NCI-H446 (cell line): ENCODE measurements around the gene ZNF423.

Experiments
- DNase-seq, 2 experiments: peaks; one replicate each; lab custom pipeline; 2025; lab: John Stamatoyannopoulos, UW

ZNF423 gene

DNA sequence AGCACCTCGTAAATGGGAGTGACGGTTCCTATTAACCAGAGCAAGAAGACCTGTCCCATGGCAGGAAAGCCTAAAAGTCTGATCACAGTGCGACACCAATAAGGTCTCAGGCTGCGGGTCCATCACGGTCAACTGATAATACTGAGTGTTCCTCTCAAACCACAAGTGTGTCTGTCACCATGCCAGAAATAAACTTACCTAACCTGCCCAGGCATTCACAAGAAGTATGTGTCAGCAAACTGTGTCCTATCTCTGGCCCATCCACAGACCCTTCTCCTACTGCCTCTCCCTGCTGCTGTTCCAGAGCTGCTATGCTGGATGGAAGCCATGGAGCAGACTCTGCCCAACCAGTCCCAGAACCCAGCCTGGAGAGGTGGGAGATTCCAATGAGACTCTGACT, 73.5 kb downstream of the ZNF423 start:
- DNase-seq: no peak

GRCh38 chr16:49781401-49781800, 74.5 kb downstream of the ZNF423 start:
- DNase-seq: no peak

DNA sequence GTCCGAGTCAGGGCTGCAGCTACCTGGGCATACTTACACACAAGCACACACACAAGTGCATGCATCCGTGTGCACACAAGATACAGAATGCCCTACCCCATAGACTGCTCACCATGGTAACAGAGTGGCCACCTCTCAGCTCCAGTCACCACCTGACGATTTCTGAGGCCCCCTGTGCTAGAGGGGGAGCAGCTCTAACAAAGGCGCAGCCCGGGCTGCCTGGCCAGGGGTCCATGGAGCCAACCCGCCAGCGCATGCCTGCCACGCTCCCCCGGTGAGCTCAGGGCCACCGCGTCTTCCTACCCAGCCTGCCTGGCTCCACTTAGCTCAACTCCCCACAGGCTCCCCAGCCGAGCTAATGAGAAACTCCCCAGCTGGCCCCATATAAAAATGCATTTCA, 75.5 kb downstream of the ZNF423 start:
- no peak for DNase-seq

- DNase-seq: no peak
Observed at GRCh38 chr16:49779979-49780378, 75.9 kb downstream of the ZNF423 start.

DNA sequence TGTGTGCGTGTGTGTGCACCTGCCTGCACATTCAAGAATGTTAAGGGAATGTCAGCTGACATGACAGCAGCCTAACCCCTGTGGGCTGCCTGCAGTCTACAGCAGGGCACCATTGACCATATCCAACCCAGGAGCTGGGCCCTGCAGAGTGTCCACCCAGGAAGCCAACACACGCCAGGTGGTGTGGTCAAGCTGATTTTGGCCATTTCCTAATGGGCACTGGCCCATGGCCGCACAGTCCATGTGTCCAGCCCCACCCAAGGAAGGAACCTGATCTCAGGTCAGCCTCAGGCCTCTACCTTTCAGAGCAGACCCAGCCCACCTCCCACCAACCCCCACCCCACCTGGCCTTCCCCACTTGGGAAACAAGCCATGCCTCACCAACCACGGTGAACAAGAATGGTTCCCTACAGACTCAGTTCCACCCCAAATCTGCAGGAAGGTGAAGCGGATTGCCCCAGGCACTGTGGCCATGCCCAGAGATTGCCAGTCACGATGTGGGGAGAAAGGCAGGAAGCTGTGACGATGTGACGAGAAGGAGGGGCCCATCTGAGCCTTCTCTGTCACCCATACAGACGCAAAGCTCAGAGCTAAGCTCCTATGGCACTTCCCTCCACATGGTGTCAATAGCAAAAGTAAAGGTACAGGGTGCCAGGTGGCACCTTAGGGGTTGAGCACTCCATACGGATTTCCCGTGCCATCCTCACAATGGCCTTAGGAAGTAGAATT, 77.5 kb downstream of the ZNF423 start:
- DNase-seq: no peak

DNA sequence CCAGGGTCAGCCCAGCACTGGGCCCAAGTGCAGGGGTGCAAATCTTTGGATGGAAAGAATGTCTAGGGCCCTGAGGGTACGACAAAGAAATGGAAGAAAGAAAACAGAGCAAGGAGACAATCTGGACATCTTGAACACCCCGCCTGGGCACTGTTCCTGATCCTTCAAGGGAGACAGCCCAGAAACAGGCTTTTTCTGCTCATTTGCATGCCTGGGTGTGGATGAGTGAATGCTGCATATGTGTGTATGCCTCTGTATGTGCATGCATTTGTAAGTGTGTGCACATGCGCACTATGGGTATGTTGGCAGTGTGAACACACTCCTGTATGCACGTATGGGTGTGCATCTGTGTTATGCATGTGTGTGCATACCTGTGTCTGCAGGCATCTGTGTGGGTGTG, 79.2 kb downstream of the ZNF423 start:
- DNase-seq: no peak

- DNase-seq: no peak
Observed at GRCh38 chr16:49776085-49776595, 79.8 kb downstream of the ZNF423 start.

DNA sequence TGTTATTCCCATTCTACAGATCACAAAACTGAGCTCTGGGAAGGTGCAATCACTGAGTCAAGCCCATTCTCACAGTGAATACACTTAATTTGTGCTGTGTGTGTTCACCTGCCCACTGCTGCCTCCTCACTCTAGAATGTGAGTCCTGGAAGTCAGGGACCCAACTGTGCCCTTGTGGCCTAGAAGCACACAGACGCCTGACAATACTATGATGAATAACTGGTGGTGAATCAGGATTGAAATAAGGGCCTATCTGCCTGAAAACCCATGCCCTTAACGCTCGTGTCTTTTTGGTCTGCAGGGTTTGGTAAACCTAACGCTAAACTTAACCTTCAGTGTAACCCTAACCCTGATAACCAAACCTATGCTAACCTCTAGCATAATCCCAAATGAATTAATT, 80.3 kb downstream of the ZNF423 start:
- no peak for DNase-seq

DNA sequence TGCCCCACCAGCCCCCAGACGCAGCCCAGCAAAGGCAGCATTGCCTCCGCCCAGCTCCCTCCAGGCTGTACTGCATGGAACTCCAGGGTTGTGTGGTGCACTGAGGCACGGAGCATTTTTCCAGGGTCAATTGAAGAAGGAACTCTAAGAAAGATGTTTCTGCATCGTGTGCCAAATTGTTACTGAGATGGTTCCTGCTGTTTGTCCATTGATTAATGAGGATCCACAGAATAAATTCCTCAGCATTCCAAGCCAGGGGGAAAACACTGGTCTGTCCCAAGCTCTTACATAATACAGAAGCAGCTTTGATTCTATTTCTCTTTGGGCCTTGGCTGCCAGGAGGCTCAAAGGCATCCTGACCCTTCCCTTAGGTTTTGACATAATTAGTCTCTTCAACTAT, 80.9 kb downstream of the ZNF423 start:
- DNase-seq: no peak

GRCh38 chr16:49773534-49774475, 82.1 kb downstream of the ZNF423 start:
- DNase-seq: no peak

- no peak for DNase-seq
Observed at GRCh38 chr16:49767998-49768397, 87.9 kb downstream of the ZNF423 start.

- DNase-seq: no peak
Observed at GRCh38 chr16:49767414-49767813, 88.5 kb downstream of the ZNF423 start.

DNA sequence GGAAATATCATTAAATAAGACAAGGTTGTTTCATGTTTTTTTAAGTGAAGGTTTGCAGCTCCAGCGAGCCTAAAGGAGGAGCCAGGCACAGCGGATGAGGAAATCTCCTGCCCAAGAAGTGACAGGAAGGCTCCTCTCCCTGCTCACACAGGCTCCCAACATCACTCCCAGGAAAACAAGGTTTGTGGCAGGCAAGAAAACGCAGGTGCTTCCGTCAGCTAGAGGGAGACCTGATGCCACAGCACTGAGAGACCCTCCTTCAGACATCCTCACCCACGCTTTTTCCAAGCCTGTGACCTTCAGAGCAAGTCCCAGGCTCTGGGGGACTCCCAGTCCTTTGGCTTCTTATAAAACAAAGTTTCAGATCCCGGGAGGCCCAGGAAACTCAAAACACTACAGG, 89.7 kb downstream of the ZNF423 start:
- no peak for DNase-seq

DNA sequence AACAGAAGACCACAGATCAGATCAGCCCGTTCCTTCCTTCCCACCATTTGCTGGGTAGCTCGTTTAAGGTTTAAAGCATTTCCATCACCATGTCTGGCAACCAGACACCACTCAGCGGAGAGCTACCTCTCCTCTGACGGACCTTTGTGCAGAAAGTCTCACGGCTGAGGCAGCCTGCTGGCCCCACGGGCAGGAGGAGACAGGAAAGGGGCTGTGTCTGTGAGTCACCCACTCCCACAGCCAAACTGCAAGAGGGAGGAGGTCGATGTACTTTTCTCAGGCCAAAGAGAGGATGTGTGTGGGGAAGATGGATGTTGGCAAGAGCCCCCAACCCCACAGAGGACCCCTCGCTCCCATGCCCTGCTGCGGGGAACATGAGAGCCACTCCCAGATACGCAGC, 92.1 kb downstream of the ZNF423 start:
- DNase-seq: no peak

DNA sequence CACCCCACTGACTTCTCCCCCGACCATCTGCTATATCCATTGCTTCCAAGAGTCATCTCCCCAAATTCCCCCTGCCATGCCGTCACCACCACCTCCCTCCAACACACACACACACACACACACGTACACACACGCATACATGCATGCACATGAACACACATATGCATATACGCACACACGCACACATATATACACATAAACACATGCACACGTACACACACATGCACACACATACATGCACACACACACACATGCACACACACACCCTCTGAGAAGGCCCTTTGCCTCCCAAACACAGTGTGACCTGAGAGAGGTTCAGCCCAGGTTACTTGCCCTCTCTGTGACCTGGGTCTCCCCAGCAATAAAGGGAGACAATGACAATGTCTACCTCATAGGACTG, 95.1 kb downstream of the ZNF423 start:
- no peak for DNase-seq

DNA sequence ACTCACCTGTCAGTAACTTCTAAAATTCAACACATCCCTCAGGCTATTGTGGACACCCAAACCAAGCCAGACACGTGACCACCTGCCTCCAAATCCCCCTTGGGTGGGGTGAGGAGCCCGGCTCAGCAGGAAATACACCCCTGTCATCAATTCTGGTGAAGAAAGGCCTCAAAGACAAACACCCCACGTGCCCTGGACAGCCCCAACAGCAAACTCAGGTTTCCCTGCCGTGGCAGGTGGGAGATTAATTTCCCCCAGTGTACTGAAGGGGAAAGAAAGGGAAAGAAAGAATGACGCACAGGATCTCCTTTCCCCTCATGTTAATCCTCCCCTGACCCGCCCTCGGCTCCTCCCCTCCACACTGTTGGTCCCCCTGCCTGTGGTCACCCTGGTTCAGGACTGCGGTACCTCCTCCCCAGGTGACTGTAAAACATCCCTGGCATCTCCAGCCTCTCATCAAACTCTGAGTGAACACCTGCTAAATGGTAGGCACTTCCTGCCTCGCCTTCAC, 98.3 kb downstream of the ZNF423 start:
- DNase-seq: no peak

GRCh38 chr16:49756775-49757558, 98.9 kb downstream of the ZNF423 start:
- no peak for DNase-seq

DNA sequence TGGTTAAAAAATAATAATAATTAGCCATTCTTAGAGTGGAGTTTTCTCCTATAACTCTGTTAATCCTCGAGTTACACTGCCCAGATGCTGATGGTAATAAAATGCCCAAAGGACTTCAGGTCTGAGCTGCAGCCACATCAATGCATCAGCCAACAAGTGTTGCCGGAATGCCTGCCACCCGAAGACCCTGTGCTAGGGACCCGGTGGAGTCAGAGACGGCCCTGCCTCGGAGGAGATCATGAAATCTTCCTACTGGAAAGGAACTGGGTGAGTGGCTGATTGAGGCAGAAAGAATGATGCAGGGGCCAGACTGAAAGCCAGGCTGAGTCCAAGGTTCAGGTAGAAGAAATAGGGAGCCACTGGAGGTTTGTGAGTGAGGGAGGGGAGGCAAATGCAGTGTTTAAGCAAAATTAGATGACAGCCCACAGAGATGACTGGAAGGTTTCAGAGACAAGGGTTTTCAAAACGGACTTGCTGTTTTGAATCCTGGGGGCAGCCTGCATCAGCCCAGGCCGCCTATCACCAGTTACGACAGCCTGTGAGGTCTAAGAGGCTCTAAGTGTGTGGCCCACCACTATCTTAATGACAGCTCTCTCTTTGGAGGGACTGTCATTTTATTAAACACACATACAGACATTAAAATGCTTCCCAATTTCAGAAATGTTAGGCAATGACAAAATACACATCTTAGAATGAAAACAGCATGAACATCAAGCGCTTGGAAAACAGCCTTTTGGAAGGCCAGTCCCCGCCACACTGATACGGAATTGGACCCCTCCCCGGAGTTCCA, 100.0 kb downstream of the ZNF423 start:
- DNase-seq: no peak

DNA sequence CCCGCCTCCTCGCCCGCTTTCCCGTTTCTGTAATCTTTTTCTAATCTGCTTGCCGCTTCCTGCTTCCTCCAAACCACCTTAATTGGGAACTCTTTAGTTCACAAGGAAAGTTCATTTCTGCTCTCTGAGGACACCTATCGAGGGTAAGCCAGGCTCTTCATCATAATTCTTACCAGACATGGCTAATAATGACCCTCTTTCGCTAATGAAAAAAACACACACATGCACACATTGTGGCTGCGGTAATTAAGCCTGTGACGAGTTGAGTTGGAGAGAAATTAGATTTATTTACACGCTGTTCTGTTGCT, 100.6 kb downstream of the ZNF423 start:
- DNase-seq: no peak

DNA sequence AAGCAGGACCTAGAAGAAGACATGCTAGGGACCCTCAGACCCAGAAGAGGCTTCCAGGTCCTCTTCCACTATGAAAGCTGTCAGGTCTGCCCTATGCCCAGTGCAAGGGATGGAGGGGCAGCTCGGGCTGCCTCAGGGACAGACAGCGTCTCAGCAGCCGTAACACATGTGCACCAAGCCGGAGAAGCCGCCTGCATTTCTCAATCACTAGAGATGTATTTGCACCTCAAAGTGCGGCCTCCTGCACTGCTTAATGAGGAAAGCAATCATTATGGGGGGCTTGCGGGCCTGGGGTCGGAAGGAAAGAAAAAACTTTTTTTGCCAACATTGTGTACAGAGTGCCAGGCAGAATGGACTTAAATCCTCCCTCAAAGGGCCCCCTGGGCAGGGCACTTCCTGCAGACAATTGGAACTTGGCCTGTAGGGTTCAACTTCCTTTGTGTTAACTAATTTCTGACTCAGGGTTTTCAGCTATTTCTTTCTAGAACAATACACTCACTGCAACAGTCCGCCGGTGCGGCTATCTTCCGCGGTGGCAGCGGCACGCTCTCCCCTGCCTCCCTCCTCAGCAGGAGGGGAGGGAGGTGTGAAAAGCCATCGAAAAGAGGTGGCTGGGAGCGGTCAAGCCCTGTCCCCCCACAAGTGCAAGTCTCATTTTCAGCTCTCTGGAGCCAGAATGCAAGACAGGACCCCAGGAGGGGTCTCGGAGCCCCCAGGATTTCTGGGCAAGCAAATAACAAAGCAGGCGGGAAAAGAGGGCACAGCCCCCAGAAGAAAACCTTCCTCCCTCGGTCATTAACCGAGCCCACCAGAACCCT, 101.2 kb downstream of the ZNF423 start:
- DNase-seq: no peak
